Activated CD8-positive, alpha-beta memory T cell treated with anti-CD3 and anti-CD28 coated beads, Interleukin-2, amount 50 U/mL, for 4 hours (primary cell): ENCODE results near the gene ZNF536.
"Not testable (repeated sequence)": the region's sequence is repeated elsewhere in the genome, so short reads cannot be mapped to it uniquely, and the experiment has no call there.

Experiments used
- DNase-seq: peaks from one replicate; pipeline ENCODE4 v3.0.0-alpha.2; 2020

ZNF536 gene

DNA sequence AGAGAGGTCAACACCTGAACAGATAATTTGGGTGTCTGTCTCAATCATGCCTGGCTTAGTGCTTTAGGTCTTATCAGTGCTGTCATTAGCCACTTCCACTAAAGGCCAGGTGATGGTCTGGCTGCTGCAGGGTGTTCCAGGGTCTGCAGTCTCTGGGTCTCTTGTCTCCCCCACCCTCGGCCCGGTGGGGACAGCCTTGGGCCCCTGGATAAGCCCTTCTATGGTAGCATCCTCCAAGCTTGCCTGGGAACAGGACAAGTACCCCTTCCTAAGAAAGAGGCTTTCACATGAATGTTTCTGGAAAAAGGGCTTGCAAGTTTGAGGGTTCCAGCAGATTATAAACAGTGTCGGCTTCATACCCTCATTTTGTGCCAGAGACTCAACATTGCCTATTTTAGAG is 29.3 kb upstream of the ZNF536 start:
- DNase-seq, result no peak

DNA sequence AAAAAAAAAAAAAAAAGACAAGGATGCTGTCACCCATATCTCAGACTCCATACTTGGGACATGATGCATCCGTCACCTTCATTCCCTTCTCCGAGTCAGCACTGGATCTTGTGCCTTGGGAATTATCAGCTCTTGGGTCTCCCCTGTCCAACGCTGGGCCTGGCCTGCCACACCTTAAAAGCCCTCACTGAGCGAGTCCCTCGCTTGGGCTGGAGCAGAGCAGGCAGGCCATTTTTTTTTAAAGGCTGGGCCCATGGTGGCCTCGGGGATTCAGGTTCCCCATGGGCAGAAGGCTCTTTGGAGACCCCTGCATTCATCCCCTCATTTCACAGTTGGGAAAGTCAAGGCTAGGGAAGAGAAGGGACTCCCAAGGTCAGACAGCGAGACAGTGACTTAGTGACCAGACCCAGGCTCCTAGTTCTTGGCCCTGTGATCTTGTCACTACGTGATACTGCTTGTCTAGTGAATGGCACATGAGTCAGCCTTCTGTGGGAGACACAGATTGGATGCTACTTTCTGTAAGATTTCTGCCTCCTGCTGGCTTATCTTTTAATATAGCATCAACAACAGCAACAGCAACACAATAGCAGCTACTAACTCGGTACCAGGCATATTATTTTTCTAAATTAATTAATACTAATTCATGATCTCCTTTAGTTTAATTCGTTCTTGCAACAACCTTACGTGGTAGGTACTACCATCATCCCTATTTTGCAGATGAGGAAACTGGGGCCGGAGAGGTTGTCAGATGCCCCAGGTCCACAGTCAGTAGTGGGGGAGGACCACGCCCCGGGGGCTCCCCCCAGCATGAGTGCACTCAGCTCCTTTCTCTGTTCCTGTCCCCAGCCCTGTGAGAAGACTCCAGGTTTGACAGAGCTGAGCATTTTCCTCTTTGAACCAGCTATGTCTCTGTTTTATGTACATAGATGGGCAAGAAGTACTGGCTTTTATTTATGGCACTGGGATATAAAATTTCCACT is 27.4 kb upstream of the ZNF536 start:
- no peak for DNase-seq

DNA sequence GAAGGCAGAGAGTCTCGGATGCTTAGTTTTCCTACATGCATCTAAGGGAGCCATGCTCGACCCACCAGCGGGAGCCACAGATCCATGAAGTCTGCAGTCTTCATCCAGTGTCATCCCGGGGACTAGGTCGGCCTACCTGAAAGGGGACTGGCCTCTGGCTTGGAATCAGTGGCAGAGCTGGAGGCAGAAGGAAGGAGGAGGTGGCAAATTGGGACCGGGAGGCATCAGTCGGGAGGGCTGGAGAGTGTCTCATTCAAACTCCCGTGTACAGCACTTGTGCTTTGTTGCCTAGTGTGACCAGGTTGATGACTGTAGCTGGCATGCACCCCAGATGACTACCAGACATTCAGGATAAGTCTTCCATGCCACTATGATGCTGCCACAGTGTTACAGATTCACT is 26.5 kb upstream of the ZNF536 start:
- DNase-seq, result no peak

DNA sequence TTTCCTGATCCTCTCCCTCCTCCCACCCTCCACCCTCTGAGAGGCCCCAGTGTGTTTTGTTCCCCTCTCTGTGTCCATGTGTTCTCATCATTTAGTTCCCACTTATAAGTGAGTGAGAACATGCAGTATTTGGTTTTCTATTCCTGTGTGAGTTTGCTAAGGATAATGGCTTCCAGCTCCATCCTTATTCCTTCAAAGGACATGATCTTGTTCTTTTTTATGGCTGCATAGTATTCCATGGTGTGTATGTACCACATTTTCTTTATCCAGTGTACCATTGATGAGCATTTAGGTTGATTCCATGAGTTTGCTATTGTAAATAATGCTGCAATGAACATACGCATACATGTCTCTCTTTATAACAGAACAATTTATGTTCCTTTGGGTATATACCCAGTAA is 25.7 kb upstream of the ZNF536 start:
- not testable (repeated sequence) for DNase-seq

DNA sequence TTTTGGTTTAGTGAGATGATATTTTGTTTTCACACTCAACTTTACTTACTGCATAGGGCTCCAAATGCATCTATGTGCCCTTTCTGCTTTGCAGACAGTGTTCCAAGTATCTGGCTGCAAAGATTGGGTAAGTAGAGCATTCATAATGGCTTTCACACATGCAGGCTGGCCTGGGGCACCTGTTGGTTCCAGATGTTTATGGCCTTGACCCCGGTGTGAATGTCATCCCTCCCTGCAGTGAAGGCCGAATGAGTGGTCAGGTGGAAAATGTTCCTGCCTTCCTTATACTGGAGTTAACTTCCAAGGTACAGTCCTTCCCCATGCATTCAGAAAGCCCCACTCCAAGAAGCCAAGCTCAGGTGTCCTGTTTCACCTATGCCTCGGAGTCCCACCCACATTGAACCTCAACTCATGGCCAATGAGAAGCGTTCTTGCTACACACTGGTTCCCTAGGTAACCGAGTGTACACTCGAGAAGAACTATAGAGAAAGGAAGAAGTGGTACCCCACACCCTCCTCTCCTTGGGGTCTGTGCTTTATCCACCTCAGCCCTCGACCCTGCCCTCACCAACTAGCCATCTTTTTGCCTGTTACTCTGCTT is 23.0 kb upstream of the ZNF536 start:
- DNase-seq, result no peak

DNA sequence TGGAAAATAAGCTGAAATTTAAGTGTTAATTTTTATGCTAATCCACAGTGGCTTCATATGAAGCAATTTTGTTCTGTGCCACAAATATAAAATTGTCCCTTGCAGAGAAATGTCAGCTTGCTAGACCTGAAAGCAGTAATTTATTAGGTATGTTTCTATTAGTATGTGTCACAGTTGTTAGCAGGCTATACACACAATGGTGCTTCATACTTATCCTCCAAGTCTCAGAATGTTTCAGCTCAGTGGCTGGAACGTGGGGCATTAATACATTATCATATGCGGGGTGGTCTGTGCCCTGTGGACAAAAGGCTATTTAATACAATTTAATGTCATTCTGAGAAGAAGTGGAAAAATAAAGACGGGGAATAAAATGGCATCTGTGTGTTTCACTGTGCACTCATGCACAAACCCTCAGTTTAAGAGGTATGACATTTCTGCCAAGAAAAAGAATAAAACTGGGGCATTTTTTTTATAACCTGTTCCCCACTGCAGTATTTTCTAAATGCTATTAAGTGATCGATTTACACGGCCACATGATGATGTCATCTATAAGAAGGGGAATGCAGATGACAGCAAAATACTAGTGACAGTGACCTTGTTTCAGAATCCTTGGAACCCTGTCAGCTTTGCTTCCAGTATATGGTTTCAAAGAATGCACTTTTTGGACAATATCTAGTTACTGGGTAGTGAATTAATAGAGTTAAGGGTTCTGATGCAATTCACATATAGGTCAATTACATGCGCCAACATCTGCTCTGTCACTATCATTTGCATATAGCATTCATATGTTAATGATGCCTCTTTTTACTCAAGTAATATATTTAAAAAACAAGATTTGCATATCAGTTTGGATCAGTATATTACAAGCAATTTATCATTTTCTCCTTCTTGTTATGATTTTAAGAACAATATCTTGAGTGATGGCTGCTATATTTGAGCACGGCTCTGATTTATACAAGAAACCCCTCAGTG is 21.2 kb upstream of the ZNF536 start:
- no peak for DNase-seq

DNA sequence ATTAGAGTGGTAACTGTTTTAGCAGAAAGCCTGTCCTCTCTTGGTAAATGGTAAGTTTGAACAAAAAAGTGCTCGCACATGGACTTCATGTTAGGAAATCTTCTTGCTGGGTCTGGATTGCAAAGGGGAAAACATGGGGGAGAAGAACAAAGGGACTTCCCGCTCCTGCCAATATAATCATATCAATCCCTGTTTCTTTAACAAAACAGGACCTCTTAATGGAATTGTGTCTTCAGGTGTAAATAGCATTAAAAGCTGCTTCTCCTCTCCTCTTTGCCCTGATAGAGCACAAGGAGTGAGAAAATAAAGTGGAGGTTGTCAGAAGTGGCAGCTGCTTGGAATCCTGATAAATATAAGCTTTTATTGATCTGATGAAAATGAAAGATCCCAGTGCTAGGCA is 20.4 kb upstream of the ZNF536 start:
- no peak for DNase-seq

DNA sequence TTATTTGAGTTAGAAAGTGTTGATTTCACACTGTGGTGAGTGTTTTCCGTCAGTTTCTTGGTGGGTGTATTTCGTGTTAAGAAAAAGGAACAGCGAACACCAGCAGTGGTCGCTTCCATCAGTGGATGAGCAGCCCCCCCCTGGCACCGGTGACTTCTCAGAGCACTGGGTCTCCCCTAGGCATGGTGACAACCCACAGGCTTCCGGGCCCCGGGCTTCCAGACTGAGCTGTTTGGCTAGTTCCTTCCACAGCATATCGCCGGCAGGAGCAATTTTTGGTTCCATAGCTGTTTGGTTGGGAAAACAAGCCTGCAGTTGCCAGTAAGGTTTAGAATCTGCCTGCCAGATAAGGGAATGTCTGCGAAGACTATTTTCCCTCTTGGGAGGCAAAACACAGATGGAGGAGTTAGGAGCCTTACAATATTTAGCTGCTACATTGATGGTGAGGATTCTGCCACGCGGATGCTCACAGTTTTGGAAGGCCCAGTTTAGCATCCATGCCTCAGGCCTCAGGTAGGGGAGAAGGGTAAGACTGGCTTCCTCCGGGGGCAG is 18.7 kb upstream of the ZNF536 start:
- no peak for DNase-seq

DNA sequence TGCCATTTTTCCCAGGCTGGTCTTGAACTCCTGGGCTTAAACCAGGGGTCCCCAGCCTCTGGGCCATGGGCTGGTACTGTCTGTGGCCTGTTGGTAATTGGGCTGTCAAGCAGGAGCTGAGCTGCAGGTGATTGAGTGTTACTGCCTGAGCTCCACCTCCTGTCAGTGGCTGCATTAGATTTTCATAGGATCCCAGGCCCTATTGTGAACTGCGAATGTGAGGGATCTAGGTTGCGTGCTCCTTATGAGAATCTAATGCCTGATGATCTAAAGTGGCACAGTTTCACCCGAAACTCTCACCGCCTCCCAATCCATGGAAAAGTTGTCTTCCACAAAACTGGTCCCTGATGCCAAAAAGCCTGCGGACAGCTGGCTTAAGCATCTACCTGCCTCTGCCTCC is 16.6 kb upstream of the ZNF536 start:
- no peak for DNase-seq

DNA sequence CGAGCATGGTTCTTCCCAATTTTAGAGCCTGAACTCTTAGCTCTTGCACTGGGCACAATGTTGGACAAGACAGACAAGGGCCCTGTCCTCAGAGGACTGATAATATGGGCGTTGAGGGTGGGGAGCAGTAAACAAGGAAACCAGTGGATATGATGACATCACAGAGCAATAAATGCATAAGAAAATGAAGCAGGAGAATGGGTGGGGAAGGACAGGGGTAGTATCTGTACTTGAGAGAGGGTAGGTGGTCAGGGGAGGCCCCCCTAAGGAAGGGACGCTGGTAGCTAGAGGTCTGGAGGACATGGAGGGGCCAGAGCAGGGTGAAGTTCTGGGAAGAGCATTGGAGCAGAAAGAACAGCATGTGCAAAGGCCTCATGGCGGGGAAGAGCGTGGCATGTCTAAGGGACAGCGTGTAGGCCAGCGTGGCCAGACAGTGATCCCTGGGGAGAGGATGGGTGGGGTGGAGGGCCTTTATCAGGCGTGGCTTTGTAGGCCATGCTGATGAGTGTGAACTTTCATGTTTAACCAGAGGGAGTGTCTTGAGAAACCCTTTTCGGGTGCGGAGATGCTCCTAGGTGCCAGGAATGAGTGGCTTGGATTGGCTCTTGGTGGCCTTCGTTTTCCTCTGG is 15.1 kb upstream of the ZNF536 start:
- DNase-seq, result no peak

DNA sequence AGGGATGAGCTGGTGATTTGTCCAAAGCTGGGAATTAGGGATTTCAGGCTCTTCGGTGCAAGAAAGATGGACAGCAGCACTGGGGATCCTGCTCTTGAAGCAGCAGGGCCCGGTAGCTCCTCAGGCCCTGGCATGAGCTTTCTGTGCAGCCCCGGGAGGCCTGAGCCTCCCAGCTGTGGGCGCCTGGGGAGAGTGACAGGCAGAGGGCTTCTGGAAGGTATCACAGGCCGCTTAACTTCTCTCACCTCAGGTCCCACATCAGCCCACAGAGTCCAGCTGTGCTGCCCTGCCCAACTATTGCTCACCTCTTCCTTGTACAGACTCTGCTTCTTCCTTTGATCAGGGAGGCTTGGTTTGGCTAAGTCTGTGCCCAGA is 14.6 kb upstream of the ZNF536 start:
- DNase-seq, result no peak

DNA sequence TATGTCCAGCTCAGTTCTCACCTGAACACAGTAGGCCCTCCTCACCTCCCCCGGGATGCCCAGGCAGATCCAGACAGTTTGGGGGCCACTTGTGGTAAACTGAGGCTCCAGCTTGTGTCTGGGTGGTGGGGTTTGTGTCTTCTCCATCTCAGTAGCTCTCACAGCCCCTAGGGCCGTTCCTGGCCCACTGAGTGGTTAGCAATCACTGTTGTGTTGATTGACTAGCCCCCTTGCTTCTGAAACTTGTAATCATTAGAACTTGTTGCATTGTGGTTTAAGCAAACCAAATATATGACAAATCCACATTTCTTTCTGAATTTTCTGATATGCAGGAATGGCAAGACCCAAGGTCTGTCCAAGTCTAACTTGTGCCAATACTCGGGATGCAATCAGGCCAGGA is 13.9 kb upstream of the ZNF536 start:
- DNase-seq, result no peak

DNA sequence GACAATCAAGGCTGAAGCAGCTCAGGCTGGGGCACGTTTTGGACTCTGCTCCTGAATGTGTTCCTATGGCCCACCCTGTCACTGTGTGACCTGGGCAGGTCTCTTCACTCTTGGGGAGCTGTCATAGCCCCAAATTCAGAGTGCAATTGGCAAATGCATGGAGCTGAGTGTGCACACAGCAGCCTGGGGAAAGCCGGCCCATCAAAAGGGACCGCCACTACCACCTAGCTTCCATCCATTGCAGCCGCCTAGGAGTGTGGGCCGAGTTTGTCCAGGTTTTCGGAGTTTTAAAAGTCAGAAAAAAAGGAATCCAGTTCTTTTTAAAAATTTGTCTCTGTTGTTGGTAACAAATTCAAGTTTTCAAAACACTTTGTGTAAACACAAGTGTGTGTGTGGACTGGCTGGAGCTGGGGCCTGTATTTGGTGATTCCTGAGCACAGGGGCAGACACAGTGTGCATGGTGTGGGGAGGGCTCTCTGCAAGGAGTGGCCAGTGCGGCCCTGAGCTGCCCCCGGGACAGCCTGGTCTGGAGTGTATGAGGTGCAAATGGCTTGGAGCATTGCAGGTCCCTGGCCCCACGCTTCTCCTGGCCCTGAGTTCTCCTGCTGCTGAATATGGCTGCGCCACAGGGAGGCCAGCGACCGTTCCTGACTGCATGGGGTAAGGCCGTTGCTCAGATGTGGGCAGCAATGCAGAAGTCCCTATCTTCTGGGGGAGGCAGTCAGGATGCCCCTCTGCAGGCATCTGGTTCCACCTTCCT is 13.2 kb upstream of the ZNF536 start:
- DNase-seq, result no peak

DNA sequence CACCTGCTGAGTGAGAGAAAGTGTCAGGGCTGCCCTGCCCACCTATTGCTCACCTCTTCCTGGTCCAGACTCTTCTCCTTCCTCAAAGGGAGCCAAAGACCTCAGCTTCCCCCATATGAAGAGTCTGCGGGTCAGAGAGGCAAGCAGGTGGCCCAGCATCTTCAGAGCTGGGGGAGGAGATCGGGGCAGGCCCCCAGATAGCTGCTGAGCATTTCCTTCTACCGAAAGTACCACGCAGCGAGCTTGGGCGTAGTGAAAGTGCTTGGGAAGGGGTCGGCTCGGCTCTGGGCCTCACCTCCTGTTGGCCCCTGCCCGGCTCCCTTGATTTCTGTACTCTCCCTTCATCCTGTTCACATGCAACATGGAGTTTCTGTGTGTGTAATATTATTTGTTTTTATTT is 12.2 kb upstream of the ZNF536 start:
- DNase-seq, result no peak

DNA sequence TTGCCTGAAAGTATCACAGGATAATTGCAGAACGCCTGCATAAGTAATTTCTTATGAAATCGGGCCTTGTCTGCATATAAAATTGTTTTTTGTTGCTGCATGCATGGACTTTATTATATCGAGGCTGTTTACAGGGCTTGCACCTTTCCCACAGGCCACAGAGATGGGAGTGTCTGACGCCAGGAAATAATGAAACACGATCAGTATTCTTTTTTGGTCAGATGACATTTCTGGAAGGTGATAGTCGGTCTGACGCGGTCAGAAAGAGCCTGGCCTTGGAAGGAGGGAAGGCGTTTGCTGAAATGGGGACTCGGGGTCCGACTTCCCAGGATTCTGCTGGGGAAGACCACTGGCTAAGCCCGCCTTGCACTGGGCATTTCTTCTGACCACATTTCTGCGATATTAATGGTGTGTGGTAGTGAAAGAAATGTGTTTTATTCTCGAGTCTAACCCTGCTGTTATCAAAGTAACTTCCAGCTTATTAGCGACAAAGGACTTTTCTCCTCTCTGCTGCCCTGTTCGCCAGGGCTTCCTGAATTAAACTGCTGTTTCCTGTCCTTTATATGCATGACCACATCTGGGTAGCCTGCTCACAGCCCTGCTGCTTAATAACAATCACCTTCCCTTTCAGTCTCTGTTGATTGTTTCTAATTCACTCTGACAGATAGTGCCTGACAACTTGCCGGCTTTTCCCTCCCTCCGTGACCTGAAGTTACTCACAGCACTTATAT is 11.6 kb upstream of the ZNF536 start:
- DNase-seq, result no peak

DNA sequence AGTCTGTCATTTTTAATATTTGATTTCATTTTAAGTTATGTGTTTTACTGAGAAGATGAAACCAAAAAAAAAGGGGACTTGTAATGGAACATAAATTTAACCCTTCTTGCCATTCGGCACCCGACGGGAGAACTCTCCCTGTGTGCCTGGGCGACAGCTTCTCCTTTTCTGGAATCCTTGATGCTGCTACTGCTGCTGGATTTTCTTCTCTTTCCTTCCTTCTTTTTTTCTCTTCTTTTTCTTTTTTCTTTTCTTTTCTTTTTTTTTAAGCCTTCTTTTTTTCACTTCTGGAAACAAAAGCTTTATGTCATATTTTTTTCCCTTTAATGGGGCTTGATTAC is 11.1 kb upstream of the ZNF536 start:
- DNase-seq, result no peak

DNA sequence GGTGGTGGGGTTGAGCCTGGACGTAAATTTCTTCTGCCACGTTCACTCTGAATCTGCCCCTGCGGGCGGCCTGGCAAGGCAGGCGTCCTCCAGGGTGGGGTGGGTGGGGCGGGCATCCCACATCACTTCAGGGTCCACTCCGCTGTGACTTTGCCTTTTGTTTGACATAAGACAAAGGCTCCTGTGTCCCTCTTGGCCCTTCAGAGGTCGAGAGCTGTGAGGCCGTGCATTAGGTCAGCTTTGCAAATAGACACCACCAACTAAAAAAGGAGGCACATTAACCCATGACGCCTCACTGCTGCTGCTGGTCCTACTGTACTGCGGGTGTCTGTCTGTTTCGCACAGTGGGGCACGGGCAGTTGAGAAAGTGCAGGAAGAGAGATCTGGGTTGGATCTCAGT is 10.5 kb upstream of the ZNF536 start:
- no peak for DNase-seq

DNA sequence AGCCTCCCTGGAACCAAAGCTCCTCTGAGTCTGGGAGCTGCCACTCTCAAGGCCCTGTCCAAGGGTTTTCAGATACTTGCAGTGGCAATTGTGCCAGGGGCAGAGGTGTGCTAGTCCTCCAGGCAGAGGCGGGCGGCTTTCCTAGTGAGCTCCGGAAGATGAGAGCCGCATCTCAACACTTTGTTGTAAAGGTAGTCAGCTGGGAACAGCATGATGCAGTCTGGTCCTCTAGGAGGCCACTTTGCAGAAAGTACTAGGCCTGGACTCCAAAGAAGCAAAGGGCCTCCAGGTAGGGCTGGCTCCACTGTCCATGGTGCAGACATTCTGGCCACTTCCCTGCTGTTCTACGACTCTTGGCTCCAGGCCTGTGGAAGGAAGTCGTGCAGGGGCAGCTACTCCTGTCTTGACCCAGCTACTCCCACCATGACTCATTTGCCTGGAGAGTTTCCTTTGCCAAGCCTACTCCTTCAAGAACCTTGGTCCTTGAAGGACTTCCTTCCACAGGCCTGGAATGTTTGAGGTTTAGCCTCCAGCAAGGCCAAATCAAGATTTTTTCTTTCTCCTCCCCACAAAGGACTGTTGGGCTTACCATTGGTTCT is 9.9 kb upstream of the ZNF536 start:
- DNase-seq, result no peak

DNA sequence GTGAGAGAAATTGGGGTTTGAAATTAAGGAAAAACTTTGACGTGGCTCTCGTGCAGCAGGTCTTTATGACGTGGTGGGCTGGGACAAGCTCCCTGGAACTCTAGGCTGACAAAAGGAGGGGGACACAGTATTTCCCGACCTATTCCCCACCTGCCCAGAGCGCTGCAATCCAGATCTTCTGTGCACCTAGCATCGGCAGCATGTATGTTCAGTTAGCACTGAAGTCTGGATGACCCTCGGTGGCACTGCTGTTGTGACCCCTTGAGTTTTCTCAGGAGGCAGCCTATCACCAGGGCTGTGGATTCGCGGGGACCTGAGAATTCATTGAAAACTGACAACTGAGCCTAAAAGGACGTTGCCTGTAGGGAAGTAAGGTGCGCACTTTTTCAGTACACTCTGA is 9.1 kb upstream of the ZNF536 start:
- DNase-seq, result no peak

DNA sequence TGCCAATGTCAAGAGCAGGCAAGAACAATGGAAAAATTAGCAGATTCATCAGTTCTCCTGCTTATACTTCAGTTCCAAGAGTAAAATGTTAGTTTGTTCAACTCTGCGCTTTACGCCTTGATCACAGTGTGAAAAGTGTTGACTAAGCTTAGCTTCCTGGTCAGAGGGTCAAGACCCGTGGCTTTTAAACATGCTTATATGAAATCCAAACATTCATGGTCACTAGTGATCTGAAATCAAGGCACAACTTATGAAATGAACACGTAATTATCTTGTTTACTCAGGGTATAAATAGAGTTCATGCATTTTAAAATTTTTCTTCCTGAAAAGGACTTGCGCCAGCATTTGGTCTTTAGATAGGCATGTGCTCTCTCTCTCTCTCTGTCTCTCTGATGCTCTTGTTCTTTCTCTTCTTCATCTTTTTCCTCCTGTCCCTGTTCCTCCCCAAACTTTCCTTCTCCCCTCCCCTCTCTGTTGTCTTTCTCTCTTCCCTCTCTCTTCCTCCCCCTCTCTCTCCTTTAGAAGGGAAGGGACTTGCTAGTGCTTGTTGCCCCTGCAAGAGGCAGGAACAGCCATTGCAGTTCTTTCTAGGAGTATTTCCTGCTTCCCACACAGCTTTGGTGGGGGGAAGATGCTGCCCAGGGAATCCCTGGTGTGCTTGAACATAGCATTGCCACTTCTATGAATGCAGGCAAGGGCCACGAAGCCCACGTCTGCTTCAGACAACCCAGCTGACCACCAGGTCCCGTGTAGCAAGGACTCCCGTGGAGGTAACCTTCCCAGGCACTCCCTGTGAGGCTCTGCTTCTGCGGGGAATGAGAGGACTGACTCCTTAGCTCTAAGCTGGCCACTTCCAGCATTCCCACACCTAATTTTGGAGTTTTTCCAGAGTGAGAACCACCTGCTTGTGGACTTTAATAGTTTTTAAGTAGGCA is 7.1 kb upstream of the ZNF536 start:
- DNase-seq, result no peak
